H1 (cell line): ENCODE results near the gene GRIK1. TPM values are rescaled to one million over a fixed set of nuclear protein-coding genes. Genes with fewer than 3 reads are reported as not detected.

Experiments used
- CTCF ChIA-PET: fragments of 300-600 bp; sonication (Branson Sonifier 250); formaldehyde crosslinking; loops from one replicate; lab custom pipeline; 2021; ENCODE audit not compliant: partially characterized antibody; lab: Charles Lee
- POLR2A ChIA-PET: fragments of 300-600 bp; sonication (Branson Sonifier 250); formaldehyde crosslinking; loops from one replicate; lab custom pipeline; 2021; ENCODE audit warnings: inconsistent platforms; ENCODE audit not compliant: partially characterized antibody; lab: Charles Lee
- DNase-seq, 2 experiments: peaks; one replicate each; pipeline versions ENCODE4 v3.0.0 to v3.0.0-alpha.2; 2010 to 2022; ENCODE audit warnings: low spot score in 2 of 2, low read depth in 1 of 2, mixed read lengths in 1 of 2
- FAIRE-seq: peaks from 2 replicates; lab custom pipeline; 2011; peaks lifted over from hg19 to GRCh38; lab: Jason Lieb, UNC
- H2AFZ ChIP-seq: 2 replicates; pipeline ENCODE4 v1.8.1; 2012; ENCODE audit warnings: low read length, inconsistent platforms
- H2AK5ac ChIP-seq: 2 replicates; pipeline ENCODE4 v1.6.1; 2013; ENCODE audit warnings: low read depth, low read length
- H2BK120ac ChIP-seq: replicated peaks from 2 replicates; pipeline ENCODE3; 2013; ENCODE audit warnings: low read depth, low read length, inconsistent platforms
- H2BK12ac ChIP-seq: 2 replicates; pipeline ENCODE4 v1.6.1; 2013; ENCODE audit warnings: low read depth, low read length
- H2BK15ac ChIP-seq: 2 replicates; pipeline ENCODE4 v1.6.1; 2013; ENCODE audit warnings: low read length
- H2BK20ac ChIP-seq: 2 replicates; pipeline ENCODE4 v1.6.1; 2013; ENCODE audit warnings: low read length
- H2BK5ac ChIP-seq: 2 replicates; pipeline ENCODE4 v1.6.1; 2013; ENCODE audit warnings: low read depth, low read length
- H3K14ac ChIP-seq: 2 replicates; pipeline ENCODE4 v1.6.1; 2013; ENCODE audit warnings: inconsistent platforms; ENCODE audit not compliant: insufficient read length
- H3K18ac ChIP-seq: 2 replicates; pipeline ENCODE4 v1.6.1; 2013; ENCODE audit warnings: low read length; ENCODE audit errors: extremely low read depth
- H3K23ac ChIP-seq: 2 replicates; pipeline ENCODE4 v1.6.1; 2013; ENCODE audit warnings: inconsistent platforms; ENCODE audit not compliant: insufficient read length
- H3K23me2 ChIP-seq: 2 replicates; pipeline ENCODE4 v1.6.1; 2013; ENCODE audit warnings: low read depth, low read length
- H3K27ac ChIP-seq: 2 replicates; pipeline ENCODE4 v1.6.1; 2011; ENCODE audit warnings: low read depth, low read length, inconsistent platforms
- H3K27me3 ChIP-seq, 4 experiments: replicated peaks in 1 of 4; 1 replicate in 1 of 4; 2 replicates in 3 of 4; pipeline versions ENCODE4 v1.6.1 to v1.8.1; 2011 to 2013; ENCODE audit warnings: low read length in 3 of 4, mild to moderate bottlenecking in 3 of 4, inconsistent platforms in 2 of 4, mixed read lengths in 2 of 4, moderate library complexity in 1 of 4; ENCODE audit not compliant: control insufficient read depth in 3 of 4, insufficient read depth in 3 of 4; ENCODE audit errors: extremely low read depth in 1 of 4
- H3K36me3 ChIP-seq, 4 experiments: 2 replicates each; pipeline versions ENCODE4 v1.6.1 to v1.8.1; 2011 to 2013; ENCODE audit warnings: mild to moderate bottlenecking in 4 of 4, low read length in 3 of 4, moderate library complexity in 2 of 4, control low read depth in 1 of 4, inconsistent platforms in 1 of 4; ENCODE audit not compliant: insufficient read depth in 4 of 4, control insufficient read depth in 2 of 4
- H3K4ac ChIP-seq: replicated peaks from 2 replicates; pipeline ENCODE3; 2013; ENCODE audit warnings: low read length, low read depth, mixed read lengths, inconsistent platforms; ENCODE audit not compliant: insufficient read length
- H3K4me1 ChIP-seq, 4 experiments: replicated peaks in 1 of 4; 1 replicate in 1 of 4; 2 replicates in 3 of 4; pipeline versions ENCODE4 v1.6.1 to v1.8.1; 2011 to 2013; ENCODE audit warnings: low read length in 3 of 4, inconsistent platforms in 2 of 4, mixed read lengths in 1 of 4; ENCODE audit not compliant: insufficient read depth in 4 of 4, control insufficient read depth in 3 of 4
- H3K4me2 ChIP-seq, 2 experiments: 2 replicates each; pipeline versions ENCODE4 v1.6.1 to v1.8.1; 2011 to 2013; ENCODE audit warnings: low read depth in 2 of 2, low read length in 2 of 2, control low read depth in 1 of 2, inconsistent platforms in 1 of 2, mild to moderate bottlenecking in 1 of 2; ENCODE audit not compliant: insufficient read depth in 1 of 2
- H3K4me3 ChIP-seq, 4 experiments: fragments of 200-600, 300-600 bp in 1 of 4; sonication (generic), shearing (Covaris generic), sonication (Bioruptor Twin) in 1 of 4; 2 replicates each; pipeline versions ENCODE4 v1.5.1 to v1.8.1; 2011 to 2016; ENCODE audit warnings: low read length in 4 of 4, low read depth in 3 of 4, control low read depth in 2 of 4, inconsistent platforms in 2 of 4, mild to moderate bottlenecking in 2 of 4, mixed read lengths in 1 of 4, moderate library complexity in 1 of 4; ENCODE audit not compliant: insufficient read depth in 2 of 4; ENCODE audit errors: extremely low read depth in 1 of 4
- H3K56ac ChIP-seq: replicated peaks from 2 replicates; pipeline ENCODE3; 2013; ENCODE audit warnings: low read depth, mild to moderate bottlenecking, mixed read lengths, low read length, inconsistent platforms; ENCODE audit not compliant: insufficient read length
- H3K79me1 ChIP-seq: 2 replicates; pipeline ENCODE4 v1.6.1; 2013; ENCODE audit warnings: low read depth, low read length, control low read depth
- H3K79me2 ChIP-seq, 2 experiments: 2 replicates each; pipeline versions ENCODE4 v1.6.1 to v1.8.1; 2012 to 2013; ENCODE audit warnings: low read length in 2 of 2, mild to moderate bottlenecking in 2 of 2, inconsistent platforms in 1 of 2; ENCODE audit not compliant: insufficient read depth in 2 of 2, control insufficient read depth in 1 of 2
- H3K9ac ChIP-seq, 4 experiments: replicated peaks in 1 of 4; 1 replicate in 1 of 4; 2 replicates in 3 of 4; pipeline versions ENCODE4 v1.6.1 to v1.8.1; 2011 to 2013; ENCODE audit warnings: low read depth in 3 of 4, low read length in 3 of 4, control low read depth in 2 of 4, mild to moderate bottlenecking in 2 of 4, moderate library complexity in 2 of 4, inconsistent platforms in 1 of 4; ENCODE audit errors: extremely low read depth in 1 of 4
- H3K9me3 ChIP-seq, 2 experiments: 2 replicates each; pipeline versions ENCODE4 v1.6.1 to v1.8.1; 2012 to 2013; ENCODE audit warnings: mild to moderate bottlenecking in 2 of 2, moderate library complexity in 2 of 2, control low read depth in 1 of 2, inconsistent platforms in 1 of 2, low read depth in 1 of 2, low read length in 1 of 2, mixed read lengths in 1 of 2; ENCODE audit not compliant: insufficient read depth in 2 of 2
- H4K20me1 ChIP-seq, 2 experiments: replicated peaks in 1 of 2; 2 replicates each; pipeline versions ENCODE3 to v1.8.1; 2011 to 2013; ENCODE audit warnings: inconsistent platforms in 2 of 2, low read length in 2 of 2, mild to moderate bottlenecking in 1 of 2; ENCODE audit not compliant: insufficient read depth in 2 of 2, control insufficient read depth in 1 of 2
- H4K5ac ChIP-seq: 2 replicates; pipeline ENCODE4 v1.6.1; 2013; ENCODE audit warnings: low read length, low read depth, mixed read lengths, inconsistent platforms; ENCODE audit not compliant: insufficient read length
- H4K8ac ChIP-seq: 2 replicates; pipeline ENCODE4 v1.8.0; 2013; ENCODE audit warnings: mild to moderate bottlenecking, moderate library complexity, low read length, inconsistent platforms; ENCODE audit not compliant: insufficient read depth; ENCODE audit errors: extremely low read depth
- H4K91ac ChIP-seq: replicated peaks from 2 replicates; pipeline ENCODE3; 2013; ENCODE audit warnings: low read length, mixed read lengths, inconsistent platforms; ENCODE audit not compliant: insufficient read length
- BACH1 ChIP-seq: IDR thresholded peaks from 2 replicates; pipeline ENCODE4 v1.6.1; 2012; ENCODE audit warnings: low read length, improper control_type of control experiment
- polyA plus RNA-seq, 7 experiments: library from polyadenylated mRNA; depleted of rRNA in 3 of 7; stranded (reverse) in 5 of 7; unstranded in 2 of 7; fragments of >200 nt in 5 of 7; fragments of 200-250 nt in 2 of 7; gene quantifications; 1 replicate in 5 of 7; 2 replicates in 1 of 7; 4 replicates in 1 of 7; pipeline versions ENCODE4 v1.2.1 to v1.2.3, GENCODE V29; 2011 to 2013; ENCODE audit warnings: missing spikeins in 2 of 7, mixed read lengths in 2 of 7
- total RNA-seq: library from RNA; stranded (reverse); fragmentation: NEBNext Ultra II Directional; extraction: Animal tissue kit (Norgen Biotek cat#: 25700); gene quantifications from 2 replicates; pipeline ENCODE4 v1.2.1, GENCODE V29; 2021

GRIK1 gene
- total and polyA plus RNA-seq, 2 of the 8 experiments (the other 6 are each of a cell fraction or from before 2014, with no cell fraction given): 0.11 to 0.32 TPM

- CTCF ChIA-PET: interaction anchor here (0.7 to 0.8 kb wide), 2 partner anchors 249 to 272 kb away, joined by 3 read pairs; no protein-coding TSS in a partner anchor
- no peak for DNase-seq
- no peak overlapping the region for H2BK20ac ChIP-seq
- no peak overlapping the region for H3K18ac ChIP-seq
- no peak overlapping the region for H3K27ac ChIP-seq
- H3K56ac ChIP-seq: no peak overlapping the region
- H3K4ac ChIP-seq: no peak overlapping the region
- no peaks in the 10 kb centered on the region for H3K79me1 ChIP-seq
- POLR2A ChIA-PET: no interaction called here
- no peak overlapping the region for H2AK5ac ChIP-seq
- H3K9ac ChIP-seq: no peak overlapping the region
- H3K27me3 ChIP-seq: no peaks in the 10 kb centered on the region
- H3K79me2 ChIP-seq: no peaks in the 10 kb centered on the region
- no peak for FAIRE-seq
- H2BK5ac ChIP-seq: no peak overlapping the region
- no peak overlapping the region for H2BK12ac ChIP-seq
- H3K23me2 ChIP-seq: no peaks in the 10 kb centered on the region
- no peak overlapping the region for H2BK120ac ChIP-seq
- no peaks in the 10 kb centered on the region for H3K4me1 ChIP-seq
- no peak overlapping the region for H4K5ac ChIP-seq
- H2BK15ac ChIP-seq: no peak overlapping the region
- no peak overlapping the region for H3K23ac ChIP-seq
- no peak for TF ChIP-seq BACH1
- no peak overlapping the region for H3K14ac ChIP-seq
- H4K20me1 ChIP-seq: no peaks in the 10 kb centered on the region
- H3K4me3 ChIP-seq: no peak overlapping the region
- no peak overlapping the region for H3K4me2 ChIP-seq
- H4K91ac ChIP-seq: no peak overlapping the region
- no peak overlapping the region for H2AFZ ChIP-seq
- no peaks in the 10 kb centered on the region for H3K36me3 ChIP-seq
- peaks cover under 1 to 2% of the 10 kb centered on the region in 2 experiments; a peak in 1 of 4 replicates for H3K9me3 ChIP-seq
- H4K8ac ChIP-seq: no peak overlapping the region
Observed at GRCh38 chr21:29711236-29711635, 228.6 kb downstream of the GRIK1 start.
